ENCODE data around the gene CASP14.

GRCh38 chr19:15022752-15023151 lies 26.5 kb upstream of the CASP14 start:
- no peak for TF ChIP-seq PPARA (CRISPR knock-in tag; IDR thresholded peaks at IDR 0.05; ENCODE audit: borderline replicate concordance)
- TF ChIP-seq ISL1 (CRISPR knock-in tag; IDR thresholded peaks at IDR 0.05), result no peak
- no peak for TF ChIP-seq ZFP30 (CRISPR knock-in tag; IDR thresholded peaks at IDR 0.05)
- TF ChIP-seq, protein P1, sequence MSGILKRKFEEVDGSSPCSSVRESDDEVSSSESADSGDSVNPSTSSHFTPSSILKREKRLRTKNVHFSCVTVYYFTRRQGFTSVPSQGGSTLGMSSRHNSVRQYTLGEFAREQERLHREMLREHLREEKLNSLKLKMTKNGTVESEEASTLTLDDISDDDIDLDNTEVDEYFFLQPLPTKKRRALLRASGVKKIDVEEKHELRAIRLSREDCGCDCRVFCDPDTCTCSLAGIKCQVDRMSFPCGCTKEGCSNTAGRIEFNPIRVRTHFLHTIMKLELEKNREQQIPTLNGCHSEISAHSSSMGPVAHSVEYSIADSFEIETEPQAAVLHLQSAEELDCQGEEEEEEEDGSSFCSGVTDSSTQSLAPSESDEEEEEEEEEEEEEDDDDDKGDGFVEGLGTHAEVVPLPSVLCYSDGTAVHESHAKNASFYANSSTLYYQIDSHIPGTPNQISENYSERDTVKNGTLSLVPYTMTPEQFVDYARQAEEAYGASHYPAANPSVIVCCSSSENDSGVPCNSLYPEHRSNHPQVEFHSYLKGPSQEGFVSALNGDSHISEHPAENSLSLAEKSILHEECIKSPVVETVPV (CRISPR knock-in tag; IDR thresholded peaks at IDR 0.05), result no peak
- TF ChIP-seq ZFP3 (CRISPR knock-in tag; IDR thresholded peaks at IDR 0.05), result no peak
- TF ChIP-seq CSDC2 (CRISPR knock-in tag; IDR thresholded peaks at IDR 0.05), result no peak
- TF ChIP-seq, protein P2, sequence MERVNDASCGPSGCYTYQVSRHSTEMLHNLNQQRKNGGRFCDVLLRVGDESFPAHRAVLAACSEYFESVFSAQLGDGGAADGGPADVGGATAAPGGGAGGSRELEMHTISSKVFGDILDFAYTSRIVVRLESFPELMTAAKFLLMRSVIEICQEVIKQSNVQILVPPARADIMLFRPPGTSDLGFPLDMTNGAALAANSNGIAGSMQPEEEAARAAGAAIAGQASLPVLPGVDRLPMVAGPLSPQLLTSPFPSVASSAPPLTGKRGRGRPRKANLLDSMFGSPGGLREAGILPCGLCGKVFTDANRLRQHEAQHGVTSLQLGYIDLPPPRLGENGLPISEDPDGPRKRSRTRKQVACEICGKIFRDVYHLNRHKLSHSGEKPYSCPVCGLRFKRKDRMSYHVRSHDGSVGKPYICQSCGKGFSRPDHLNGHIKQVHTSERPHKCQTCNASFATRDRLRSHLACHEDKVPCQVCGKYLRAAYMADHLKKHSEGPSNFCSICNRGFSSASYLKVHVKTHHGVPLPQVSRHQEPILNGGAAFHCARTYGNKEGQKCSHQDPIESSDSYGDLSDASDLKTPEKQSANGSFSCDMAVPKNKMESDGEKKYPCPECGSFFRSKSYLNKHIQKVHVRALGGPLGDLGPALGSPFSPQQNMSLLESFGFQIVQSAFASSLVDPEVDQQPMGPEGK (CRISPR knock-in tag; IDR thresholded peaks at IDR 0.05; ENCODE audit: borderline replicate concordance), result no peak
- no peak for TF ChIP-seq CREB5 (CRISPR knock-in tag; IDR thresholded peaks at IDR 0.05; ENCODE audit: low read depth)
- no peak for TF ChIP-seq TOX (CRISPR knock-in tag; IDR thresholded peaks at IDR 0.05; ENCODE audit: borderline replicate concordance)
- TF ChIP-seq ZNF70 (CRISPR knock-in tag; IDR thresholded peaks at IDR 0.05), result no peak
- no peak for TF ChIP-seq OSR1 (CRISPR knock-in tag; IDR thresholded peaks at IDR 0.05)
- no peak for TF ChIP-seq ARNTL (CRISPR knock-in tag; IDR thresholded peaks at IDR 0.05; ENCODE audit: borderline replicate concordance, low read depth)
- TF ChIP-seq ZNF8 (CRISPR knock-in tag; IDR thresholded peaks at IDR 0.05), result no peak
- no peak for TF ChIP-seq ZC3H10 (CRISPR knock-in tag; IDR thresholded peaks at IDR 0.05)

Data from SK-N-SH treated with all-trans-retinoic acid at 6 μM for 48 hours (cell line).